NCI-H1092 (cell line): Measurements from ENCODE around the gene AK2.
"Not testable (repeated sequence)": the region's sequence is repeated elsewhere in the genome, so short reads cannot be mapped to it uniquely, and the experiment has no call there.

Experiments
- DNase-seq: peaks from one replicate; lab custom pipeline; 2025; lab: John Stamatoyannopoulos, UW

The AK2 gene

DNA sequence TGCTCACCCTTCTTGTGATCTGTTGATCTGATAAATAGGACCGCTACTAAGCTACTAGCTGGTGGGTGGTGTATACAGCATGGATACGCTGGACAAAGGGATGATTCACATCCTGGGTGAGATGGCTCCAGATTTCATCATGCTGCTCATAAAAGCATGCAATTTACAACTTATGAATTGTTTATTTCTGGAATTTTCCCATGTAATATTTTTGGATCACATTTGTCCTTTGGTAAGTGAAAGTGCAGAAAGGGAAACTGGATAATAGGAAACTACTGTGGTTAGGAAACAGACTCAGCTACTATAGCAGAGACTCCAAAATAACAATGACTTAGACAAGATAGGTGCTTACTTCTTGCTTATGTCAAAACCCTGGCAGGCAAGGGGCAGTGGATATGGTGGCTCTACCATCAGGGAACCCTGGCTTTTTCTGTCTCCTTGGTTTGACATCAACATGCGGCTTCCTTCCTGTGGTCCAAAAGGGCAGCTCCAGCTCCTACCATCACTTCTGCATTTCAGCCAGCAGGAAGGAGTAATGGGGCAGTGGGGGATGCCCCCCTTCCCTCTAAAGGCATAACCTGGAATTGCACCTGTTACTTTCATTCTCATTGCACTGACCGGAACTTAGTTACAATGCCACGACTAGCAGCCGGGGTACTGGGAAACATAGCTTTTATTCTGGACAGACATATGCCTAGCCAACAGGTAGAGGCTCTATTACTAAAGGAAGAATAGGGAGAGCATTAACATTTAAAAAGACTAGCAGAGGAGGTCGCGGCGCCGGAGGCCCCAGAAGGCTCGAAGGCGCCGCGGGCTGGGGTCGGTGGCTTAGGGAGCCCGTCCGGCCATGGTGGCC lies 13.8 kb upstream of the AK2 start:
- no peak for DNase-seq

DNA sequence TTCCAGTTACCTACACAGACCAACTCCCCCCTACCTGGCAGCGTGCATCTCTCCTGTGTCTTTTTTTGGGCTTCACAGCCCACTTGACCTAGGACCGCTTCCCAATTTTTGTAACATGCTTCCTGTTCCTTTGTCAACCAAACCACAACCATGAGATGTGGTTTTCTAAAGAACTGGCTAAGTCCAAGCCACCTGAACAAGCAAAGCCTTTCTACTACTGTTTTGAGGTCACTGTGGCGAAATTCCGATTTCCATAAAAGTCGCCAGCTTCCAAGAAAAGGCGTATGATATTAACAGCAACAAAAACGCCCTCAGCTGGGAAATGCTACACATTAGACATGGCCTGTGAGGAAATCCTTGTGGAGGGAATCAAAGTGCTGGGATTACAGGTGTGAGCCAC lies 12.7 kb upstream of the AK2 start:
- no peak for DNase-seq

DNA sequence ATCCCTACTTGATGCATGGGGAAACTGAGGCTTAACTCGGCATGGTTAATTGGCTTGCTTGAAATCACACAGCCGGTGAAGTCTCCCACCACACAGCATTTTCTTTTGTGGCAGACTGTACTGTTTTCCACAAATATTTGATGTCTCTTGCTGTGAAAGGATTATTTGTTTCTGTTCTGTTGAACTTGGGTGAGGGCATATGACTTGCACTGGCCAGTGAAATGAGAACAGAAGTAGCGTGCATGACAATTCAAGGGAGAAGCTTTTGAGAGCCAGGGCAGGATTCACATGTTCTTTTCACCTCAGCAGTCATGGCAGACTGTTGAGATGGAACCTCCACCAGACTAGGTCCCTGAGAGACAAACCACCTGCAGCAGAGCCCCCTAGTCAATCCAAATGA lies 11.7 kb upstream of the AK2 start:
- DNase-seq, result no peak

DNA sequence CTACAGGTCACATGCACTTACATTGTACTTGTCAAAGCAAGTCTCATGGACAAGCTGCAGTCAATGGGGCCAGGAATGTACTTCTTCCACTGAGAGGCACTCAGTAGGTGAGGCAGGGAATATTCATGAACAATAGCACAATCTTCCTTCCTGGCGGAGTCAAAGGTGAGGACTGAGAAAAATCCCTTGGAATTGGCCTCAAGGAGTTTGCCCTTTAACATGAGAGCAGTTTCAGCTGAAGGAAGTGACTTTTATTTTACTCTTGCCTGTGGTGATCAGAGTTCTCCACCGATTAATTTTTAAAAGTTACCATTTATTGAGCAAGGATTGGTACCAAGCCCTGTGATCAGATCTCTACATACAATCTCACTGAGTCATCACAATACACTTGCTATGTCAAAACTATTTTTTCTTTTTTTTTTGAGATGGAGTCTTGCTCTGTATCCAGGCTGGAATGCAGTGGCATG lies 11.2 kb upstream of the AK2 start:
- DNase-seq, result no peak

DNA sequence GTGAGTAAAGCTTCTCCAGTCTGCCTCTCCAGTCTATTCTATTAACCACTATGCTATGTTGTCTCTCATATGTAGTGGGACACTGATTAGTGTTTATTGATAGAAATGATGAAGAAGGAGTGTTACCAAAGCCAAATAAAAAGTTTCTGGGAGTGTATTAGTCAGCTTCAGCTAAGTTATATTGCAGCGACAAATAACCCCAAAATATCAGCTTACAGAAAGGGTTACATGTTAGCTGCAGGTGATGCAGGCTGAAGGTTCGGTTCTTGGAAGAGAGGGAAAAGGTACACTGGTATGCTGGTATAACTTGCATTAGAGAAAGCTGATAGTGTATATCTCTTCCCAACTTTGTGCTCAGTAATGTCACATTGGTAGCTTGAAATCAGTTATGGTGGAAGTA lies 10.6 kb upstream of the AK2 start:
- DNase-seq, result no peak

DNA sequence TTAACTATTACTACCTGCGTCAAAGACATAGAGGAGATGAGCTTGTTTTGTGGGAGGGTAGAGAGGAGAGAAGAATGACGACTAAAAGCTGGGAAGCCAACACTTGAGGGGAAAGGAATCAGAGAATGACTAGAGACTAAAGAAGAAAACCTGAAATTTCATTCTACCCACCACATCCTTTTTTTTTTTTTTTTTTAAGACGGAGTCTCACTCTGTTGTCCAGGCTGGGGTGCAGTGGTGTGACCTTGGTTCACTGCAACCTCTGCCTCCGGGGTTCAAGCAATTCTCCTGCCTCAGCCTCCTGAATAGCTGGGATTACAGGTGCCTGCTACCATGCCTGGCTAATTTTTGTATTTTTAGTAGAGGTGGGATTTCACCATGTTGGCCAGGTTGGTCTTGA lies 9.6 kb upstream of the AK2 start:
- not testable (repeated sequence) for DNase-seq

DNA sequence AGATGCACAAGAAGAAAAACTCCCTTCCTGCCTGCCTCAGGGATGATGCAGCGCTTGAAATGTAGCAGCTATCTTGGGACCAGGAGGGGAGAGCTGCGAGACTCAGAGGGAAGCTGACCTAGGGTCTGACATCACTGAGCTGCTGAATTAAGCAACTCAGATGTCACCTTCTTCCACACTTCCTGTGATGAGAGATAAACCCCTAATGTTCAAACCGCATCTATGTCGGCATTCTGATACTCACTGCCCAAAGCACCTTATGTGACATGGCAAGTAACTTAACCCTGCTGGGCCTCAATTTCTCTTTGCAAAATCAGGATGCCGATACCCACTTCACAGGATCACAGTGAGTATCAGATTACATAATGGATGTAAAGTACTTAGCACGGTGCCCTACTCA lies 9.1 kb upstream of the AK2 start:
- no peak for DNase-seq

DNA sequence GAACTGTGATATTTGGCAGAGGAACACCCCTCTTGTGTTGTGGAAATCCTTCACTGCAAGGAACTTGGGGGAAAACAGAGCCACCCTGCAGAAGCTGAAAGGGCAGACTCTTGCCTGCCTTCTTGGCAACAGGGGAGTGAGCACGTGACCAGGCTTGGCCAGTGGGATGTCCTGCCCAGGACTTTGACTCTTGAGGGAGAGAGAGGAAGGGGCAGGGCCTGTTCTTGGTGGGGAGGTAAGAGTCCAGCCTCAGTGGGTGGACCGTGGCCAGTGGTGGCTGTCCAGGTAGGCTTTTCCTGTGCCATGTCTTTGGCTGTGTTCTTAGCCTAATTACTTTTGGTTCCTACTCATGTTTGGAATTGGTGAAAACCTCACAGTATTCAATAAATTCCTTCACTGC lies 8.6 kb upstream of the AK2 start:
- DNase-seq, result no peak

DNA sequence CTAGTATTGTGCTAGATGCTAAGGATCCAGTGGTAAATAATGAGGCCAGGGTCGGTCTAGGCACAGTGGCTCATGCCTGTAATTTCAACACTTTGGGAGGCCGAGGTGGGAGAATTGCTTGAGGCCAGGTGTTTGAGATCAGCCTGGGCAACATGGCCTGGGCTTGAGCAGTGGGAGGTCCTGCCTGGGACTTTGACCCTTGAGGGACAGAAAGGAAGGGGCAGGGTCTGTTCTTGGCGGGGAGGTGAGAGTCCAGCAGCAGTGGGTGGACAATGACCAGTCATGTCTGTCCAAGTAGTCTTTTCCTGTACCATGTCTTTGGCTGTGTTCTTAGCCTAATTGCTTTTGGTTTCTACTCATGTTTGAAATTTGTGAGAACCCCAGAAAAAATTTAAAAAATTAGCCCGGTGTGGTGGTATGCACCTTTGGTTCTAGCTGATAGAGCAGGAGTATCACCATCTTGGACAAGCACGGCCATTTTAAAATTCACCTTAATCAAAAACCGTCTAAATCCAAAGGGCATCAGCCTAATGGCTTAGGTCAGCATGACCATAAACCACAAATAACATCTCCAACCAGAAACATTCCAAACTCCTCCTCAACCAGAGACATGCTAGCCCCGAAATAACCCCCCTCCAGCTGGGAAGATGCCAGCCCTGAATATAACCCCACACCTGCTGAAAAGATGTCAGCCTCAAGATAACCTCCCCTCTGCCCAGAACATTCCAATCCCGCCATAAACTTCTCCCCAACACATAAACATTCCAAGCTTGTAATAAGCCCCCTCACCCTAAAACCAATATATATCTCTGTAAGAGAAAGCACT lies 6.8 kb upstream of the AK2 start:
- DNase-seq, result no peak

DNA sequence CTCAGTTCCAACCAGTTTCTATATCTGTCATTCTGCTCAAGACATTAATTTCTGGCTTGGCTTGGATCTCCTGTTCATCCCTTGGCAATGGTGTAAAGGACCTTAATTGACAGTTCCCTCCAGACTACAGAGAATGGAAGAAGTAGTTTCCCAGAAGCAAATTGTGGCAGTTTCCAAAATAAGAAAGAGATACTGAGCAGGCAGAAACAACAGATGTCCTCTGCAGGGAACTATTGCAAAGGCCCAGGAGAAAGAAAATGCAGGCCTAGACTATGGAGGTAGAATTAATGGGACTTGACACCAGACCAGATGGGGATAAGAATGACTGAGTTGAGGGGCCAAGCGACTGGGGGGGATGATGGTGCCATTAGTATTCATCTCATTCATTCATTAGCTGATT lies 6.1 kb upstream of the AK2 start:
- no peak for DNase-seq

DNA sequence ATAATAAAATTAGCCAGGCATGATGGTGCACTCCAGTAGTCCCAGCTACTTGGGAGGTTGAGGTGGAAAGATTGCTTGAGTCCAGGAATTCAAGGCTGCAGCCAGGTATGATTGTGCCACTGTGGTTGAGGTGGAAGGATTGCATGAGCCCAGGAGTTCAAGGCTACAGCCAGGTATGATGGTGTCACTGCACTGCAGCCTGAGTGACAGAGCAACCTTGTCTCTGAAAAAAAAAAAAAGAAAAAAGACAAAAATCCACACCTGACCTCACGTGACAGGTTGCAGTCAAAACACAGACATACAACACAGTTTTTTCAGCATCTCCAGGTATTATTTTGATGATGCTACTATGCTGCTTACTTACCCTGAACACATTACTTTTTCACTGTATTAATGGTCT lies 4.3 kb upstream of the AK2 start:
- DNase-seq, result no peak

DNA sequence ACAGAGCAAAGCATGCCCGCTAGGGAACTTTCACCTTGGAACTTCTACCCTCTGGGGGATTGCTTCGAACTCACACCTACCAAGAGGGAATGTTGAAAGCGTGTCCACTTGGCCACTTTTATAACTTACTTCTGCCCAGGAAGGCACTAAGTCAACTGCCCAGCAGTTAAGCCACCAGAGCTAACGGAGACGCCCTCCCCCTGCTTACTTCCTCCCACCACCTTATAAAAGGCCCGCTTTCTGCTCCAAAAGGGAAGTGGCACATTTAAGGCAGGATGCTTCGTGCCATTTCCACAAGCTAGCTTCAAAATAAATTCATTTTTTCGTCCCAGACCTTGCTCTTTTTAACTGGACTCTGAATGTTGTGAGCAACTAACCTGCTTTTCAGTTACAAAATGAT lies 3.2 kb upstream of the AK2 start:
- DNase-seq, result no peak

DNA sequence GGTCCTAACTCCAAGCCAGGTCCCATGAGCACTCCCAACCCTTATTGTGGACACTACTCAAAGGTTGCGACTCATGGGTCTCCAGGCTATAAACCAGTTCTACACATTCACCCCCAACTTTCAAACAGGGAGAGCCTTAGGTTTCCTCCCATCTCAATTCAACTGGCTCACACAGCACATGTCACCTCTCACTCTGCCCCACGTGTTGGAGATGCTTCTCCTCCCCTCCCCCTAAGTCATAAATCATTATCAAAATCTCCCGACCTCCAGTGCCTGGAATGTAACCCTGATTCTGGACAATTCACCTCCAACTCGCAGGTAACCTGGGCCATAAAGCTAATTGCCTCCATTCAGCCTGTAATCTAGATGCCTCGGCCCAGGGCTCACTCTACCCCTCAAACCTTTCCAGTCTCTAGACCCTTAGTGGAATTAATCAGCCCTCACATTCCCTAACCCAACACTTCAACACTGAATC lies 595 bp downstream of the AK2 start:
- no peak for DNase-seq

DNA sequence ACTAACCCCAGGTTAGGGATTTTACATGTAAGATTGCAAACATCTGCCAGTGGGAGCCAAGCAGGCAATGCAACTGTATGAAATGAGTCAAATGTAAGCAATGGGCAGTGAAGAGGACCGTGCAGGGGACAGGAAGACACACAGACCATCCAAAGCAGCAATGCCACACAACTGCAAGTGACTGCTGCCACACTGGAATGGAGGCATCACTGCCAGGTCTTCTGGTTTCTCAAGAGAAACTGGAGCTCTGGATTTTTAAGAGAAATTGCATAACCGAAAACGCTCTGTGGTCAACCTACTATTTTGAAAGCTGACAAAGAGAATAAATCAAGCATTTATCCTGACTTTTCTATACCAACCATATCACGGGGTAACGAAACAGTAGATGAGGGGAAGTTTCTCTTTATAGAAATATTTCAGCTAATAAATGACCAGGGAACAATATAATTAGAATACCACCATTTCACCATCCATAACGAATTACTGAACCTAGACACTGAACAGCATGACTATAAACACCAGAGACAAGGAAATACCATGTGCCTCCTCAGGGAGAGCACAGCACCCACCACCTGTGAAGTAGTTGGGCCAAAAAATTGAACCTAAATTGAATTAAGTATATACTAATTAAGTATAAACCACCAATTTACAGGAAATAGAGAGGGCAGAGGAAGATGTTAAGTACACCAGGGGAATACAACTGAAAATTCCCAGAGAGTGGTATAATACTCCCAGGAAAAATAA lies 4.4 kb downstream of the AK2 start:
- DNase-seq, result no peak

DNA sequence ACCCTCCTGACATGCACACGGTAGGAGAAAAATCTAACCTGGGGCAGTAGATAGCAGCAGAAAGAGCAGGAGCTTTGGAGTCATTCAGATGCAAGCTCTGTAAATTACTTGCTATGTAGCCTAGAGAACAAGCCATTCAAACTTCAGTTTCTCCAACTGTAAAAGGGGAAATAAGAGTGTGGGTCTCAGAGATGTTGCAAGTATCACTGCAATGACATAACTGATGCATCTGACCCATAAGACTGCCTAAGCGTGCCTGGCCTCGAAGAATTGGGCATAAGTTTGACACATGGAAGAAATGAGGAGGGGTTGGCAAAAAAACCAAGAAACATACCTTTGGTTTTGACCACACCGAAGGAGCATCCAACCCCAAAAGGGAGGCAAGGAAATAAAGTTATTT lies 5.2 kb downstream of the AK2 start:
- DNase-seq, result no peak

DNA sequence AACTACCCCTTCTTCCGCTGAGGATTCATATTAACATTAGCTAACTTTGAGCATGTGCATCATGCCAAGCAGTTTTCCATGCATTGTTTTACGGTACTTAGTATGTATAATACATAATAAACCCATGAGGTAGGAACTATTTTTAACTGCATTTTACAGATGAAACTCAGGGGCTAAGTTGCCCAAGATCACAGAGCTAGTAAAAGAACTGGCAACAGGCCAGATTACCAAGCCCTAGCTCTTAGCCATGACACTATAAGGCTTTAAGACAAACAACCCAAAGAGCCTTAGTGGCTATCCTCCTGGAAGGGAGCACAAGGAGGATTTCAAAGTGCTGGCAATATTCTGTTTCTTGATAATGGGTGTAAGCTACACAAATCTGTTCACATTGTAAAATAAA lies 6.1 kb downstream of the AK2 start:
- DNase-seq, result no peak

DNA sequence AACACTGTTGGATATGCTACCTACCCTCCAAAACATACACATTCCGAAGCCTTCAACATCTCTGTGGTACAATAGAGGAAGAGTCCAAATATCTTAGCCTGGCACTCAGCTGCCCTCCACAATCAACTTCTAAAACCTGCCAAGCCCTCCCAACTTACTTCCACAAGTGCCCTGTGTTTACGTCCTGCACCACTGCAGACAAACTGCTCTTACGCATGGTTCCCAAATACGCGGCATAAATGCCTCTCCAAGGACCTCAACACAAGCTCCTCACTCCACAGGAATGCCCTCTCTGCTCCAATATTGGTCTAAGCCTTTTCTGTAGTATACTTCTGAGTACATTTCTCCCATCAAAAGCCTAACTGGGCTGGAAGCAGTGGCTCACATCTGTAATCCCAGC lies 6.8 kb downstream of the AK2 start:
- DNase-seq, result no peak

DNA sequence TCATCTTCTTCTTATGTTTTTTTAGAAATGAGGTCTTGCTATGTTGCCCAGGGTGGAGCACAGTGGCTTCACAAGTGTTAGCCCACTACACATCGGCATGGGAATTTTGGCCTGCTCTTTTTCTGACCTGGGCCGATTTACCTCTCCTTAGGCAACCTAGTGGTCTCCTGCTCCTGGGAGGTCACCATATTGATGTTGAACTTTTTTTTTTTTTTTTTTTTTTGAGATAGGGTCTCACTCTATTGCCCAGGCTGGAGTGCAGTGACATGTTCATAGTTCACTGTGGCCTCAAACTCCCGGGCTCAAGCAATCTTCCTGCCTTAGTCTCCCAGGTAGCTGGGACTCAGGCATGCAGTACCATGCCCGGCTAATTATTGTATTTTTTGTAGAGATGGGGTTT lies 7.5 kb downstream of the AK2 start:
- no peak for DNase-seq

DNA sequence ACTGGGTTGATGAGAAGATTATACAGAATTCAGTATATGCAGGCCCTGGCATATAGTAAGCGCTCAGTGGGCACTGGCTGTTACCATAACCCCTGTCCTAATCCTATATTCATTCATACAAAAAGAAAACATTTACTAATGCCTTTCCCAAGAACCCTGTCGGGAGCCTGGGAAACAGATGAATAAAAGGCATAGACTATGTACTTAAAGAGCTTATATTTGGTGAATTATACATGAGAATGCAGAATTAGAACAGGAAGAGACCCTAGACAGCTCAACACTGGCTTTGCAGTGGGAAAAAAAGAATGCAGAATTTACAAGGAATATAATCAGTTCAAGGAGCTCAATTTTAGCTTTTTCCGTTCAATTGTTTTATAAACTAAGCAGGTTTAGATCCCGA lies 10.9 kb downstream of the AK2 start:
- DNase-seq, result no peak

DNA sequence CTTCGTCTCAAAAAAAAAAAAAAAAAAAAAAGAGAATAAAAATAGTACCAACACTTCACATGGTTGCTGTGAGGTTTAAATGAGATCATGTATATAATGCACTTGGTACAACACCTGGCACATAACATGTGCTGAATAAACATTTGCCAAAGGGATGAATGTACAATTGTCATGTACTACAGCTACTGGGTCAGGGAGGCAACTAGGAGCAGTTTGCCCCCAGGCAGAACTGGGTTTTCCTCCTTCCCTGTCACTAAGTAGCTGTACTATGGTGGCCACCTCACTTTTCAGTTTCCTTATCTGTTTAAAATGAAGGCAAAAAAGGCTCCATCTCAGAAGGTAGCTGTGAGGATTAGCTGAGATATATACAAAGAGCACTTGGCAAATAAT lies 11.5 kb downstream of the AK2 start:
- no peak for DNase-seq

DNA sequence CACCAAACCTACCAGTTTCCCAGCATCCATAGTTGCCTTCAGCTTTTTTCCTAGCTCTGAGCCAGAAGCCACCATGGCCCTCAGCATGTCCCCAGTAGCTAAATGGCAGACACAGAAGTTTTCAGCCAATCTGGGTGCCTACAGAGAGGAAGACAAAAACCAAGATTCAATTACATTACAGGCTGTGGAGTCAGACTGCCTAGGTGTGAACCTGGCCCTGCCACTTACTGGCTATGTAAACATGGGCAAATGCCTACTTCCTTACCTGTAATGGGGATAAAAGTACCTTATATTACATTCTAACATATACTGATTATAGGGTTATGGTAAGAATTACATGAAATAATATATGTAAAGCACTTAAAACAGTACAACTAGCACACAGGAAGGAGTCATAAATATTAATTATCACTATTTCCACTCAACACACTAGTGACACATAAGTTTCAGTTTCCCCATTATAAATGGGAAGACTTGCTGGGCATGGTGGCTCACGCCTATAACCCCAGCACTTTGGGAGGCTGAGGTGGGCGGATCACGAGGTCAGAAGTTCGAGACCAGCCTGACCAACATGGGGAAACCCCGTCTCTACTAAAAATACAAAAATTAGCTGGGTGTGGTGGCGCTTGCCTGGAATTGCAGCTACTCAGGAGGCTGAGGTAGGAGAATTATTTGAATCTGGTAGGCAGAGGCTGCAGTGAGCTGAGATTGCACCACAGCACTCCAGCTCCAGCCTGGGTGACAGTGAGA lies 12.1 kb downstream of the AK2 start:
- DNase-seq, result not testable (repeated sequence)

DNA sequence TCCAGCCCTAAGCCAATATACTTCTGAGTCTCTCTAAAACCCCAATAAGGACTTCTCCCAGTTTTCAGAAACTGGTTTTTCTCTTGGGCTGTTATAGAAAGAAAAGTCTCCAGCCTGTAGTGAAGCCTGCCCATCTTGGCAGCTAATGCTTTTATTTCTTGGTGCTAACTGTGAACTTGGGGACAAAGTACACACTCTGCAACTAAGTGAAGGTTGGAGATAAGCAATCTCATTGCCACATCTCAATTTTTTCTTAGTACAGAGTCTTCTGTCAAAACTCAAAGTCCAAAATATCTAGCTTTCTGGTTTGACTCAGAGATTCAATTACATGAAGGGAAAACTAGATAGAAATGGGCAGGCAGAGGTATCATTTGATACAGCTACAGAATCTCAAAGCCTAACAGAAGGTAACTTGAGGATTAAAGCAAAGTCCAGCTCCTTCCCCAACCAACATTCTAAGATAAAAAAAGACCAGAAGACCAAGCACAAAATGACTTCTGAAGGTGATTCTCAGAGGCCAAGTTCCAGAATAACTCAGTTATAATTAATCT lies 14.0 kb downstream of the AK2 start:
- no peak for DNase-seq
